Liver (tissue), 9 donors: ENCODE measurements around the gene PFKFB3. TPM values are rescaled to one million over a fixed set of nuclear protein-coding genes. Genes with fewer than 3 reads are reported as not detected.

ENCODE experiments used
- DNase-seq: peaks from one replicate; pipeline ENCODE4 v3.0.0-alpha.2; 2017; ENCODE audit warnings: low spot score
- H3K27ac ChIP-seq, 2 donors: one replicate each; pipeline ENCODE4 v1.7.0; 2013; ENCODE audit warnings: inconsistent platforms in 2 of 2, low read length in 2 of 2, control low read depth in 1 of 2, low read depth in 1 of 2, mild to moderate bottlenecking in 1 of 2
- H3K27me3 ChIP-seq, 4 donors: one replicate each; pipeline versions ENCODE4 v1.6.1 to v1.7.0; 2013; ENCODE audit warnings: low read length in 3 of 4, inconsistent platforms in 1 of 4, mild to moderate bottlenecking in 1 of 4, moderate library complexity in 1 of 4; ENCODE audit not compliant: control insufficient read depth in 4 of 4, insufficient read depth in 4 of 4
- H3K36me3 ChIP-seq, 4 donors: one replicate each; pipeline versions ENCODE4 v1.6.1 to v1.7.0; 2013; ENCODE audit warnings: low read length in 3 of 4, mild to moderate bottlenecking in 3 of 4, low read depth in 1 of 4, moderate library complexity in 1 of 4; ENCODE audit not compliant: control insufficient read depth in 4 of 4, insufficient read depth in 3 of 4
- H3K4me1 ChIP-seq, 4 donors: one replicate each; pipeline versions ENCODE4 v1.6.1 to v1.7.0; 2013; ENCODE audit warnings: low read length in 3 of 4, mild to moderate bottlenecking in 3 of 4, moderate library complexity in 1 of 4; ENCODE audit not compliant: control insufficient read depth in 4 of 4, insufficient read depth in 4 of 4
- H3K4me3 ChIP-seq, 3 donors: one replicate each; pipeline versions ENCODE4 v1.6.1 to v1.7.0; 2013; ENCODE audit warnings: low read length in 3 of 3, control low read depth in 1 of 3, low read depth in 1 of 3, mild to moderate bottlenecking in 1 of 3
- H3K9ac ChIP-seq, 2 donors: one replicate each; pipeline ENCODE4 v1.7.0; 2013; ENCODE audit warnings: low read length in 2 of 2, mild to moderate bottlenecking in 2 of 2, moderate library complexity in 2 of 2, control low read depth in 1 of 2, low read depth in 1 of 2
- H3K9me3 ChIP-seq, 4 donors: one replicate each; pipeline versions ENCODE4 v1.6.1 to v1.7.0; 2013; ENCODE audit warnings: low read length in 3 of 4; ENCODE audit not compliant: control insufficient read depth in 4 of 4
- EGR1 ChIP-seq, 2 donors: IDR thresholded peaks; 2 replicates each; pipeline ENCODE4 v1.6.1; 2016 to 2018; ENCODE audit warnings: antibody characterized with exemption in 2 of 2, low read depth in 2 of 2
- FOXA1 ChIP-seq: IDR thresholded peaks from 2 replicates; pipeline ENCODE4 v1.6.1; 2016; ENCODE audit warnings: antibody characterized with exemption
- FOXA2 ChIP-seq: IDR thresholded peaks from 2 replicates; pipeline ENCODE4 v1.6.1; 2016; ENCODE audit warnings: antibody characterized with exemption
- GABPA ChIP-seq, 2 donors: IDR thresholded peaks in 1 of 2; conservative IDR thresholded peaks in 1 of 2; 2 replicates each; pipeline ENCODE4 v1.6.1; 2016; ENCODE audit warnings: antibody characterized with exemption in 2 of 2, mild to moderate bottlenecking in 1 of 2, moderate library complexity in 1 of 2
- HNF4A ChIP-seq, 2 donors: conservative IDR thresholded peaks; 2 replicates each; pipeline ENCODE4 v1.6.1; 2016; ENCODE audit warnings: antibody characterized with exemption in 2 of 2, mild to moderate bottlenecking in 2 of 2
- HNF4G ChIP-seq: IDR thresholded peaks from 2 replicates; pipeline ENCODE4 v1.6.1; 2016; ENCODE audit warnings: antibody characterized with exemption
- JUND ChIP-seq, 2 donors: IDR thresholded peaks; 2 replicates each; pipeline ENCODE4 v1.6.1; 2016; ENCODE audit warnings: antibody characterized with exemption in 2 of 2
- NR2F2 ChIP-seq: IDR thresholded peaks from 2 replicates; pipeline ENCODE4 v1.6.1; 2016; ENCODE audit warnings: antibody characterized with exemption
- RAD21 ChIP-seq, 2 donors: IDR thresholded peaks; 2 replicates each; pipeline ENCODE4 v1.6.1; 2016; ENCODE audit warnings: antibody characterized with exemption in 2 of 2, mild to moderate bottlenecking in 2 of 2
- RXRA ChIP-seq, 2 donors: IDR thresholded peaks; 2 replicates each; pipeline ENCODE4 v1.6.1; 2017 to 2018; ENCODE audit warnings: antibody characterized with exemption in 2 of 2, mild to moderate bottlenecking in 1 of 2
- TAF1 ChIP-seq: conservative IDR thresholded peaks from 2 replicates; pipeline ENCODE4 v1.6.1; 2016; ENCODE audit warnings: antibody characterized with exemption, mild to moderate bottlenecking
- YY1 ChIP-seq: IDR thresholded peaks from 2 replicates; pipeline ENCODE4 v1.6.1; 2016; ENCODE audit warnings: antibody characterized with exemption, mild to moderate bottlenecking
- WGBS: extraction: QIAGEN DNeasy Blood & Tissue Kit; methylation state at CpG from one replicate; pipeline ENCODE4 v1.1.7; 2013; 5-methylcytosine and 5-hydroxymethylcytosine counted together
- polyA plus RNA-seq, 2 donors: library from polyadenylated mRNA; stranded (reverse) in 1 of 2; unstranded in 1 of 2; fragments of 200-250 nt in 1 of 2; fragments of >200 nt in 1 of 2; fragmentation: Nextera tagmentation in 1 of 2; extraction: Ambion mirVana in 1 of 2; gene quantifications; one replicate each; pipeline versions ENCODE4 v1.2.1 to v1.2.3, GENCODE V29; 2013 to 2015
- total RNA-seq, 2 donors: library from RNA; depleted of rRNA; stranded (reverse); fragments of >200 nt; gene quantifications; one replicate each; pipeline ENCODE4 v1.2.3, GENCODE V29; 2014
- TF ChIP-seq, protein P1 (sequence below): IDR thresholded peaks from 2 replicates; pipeline ENCODE4 v1.6.1; 2016; ENCODE audit warnings: antibody characterized with exemption, mild to moderate bottlenecking
- TF ChIP-seq, protein P2 (sequence below): IDR thresholded peaks from 2 replicates; pipeline ENCODE4 v1.6.1; 2016; ENCODE audit warnings: antibody characterized with exemption
- TF ChIP-seq, protein P3 (sequence below): IDR thresholded peaks from 2 replicates; pipeline ENCODE4 v1.6.1; 2016; ENCODE audit warnings: antibody characterized with exemption
- TF ChIP-seq, protein P4 (sequence below): fragments of 150-350 bp; IDR thresholded peaks from 2 replicates; pipeline ENCODE4 v1.5.1; 2017; ENCODE audit warnings: improper control_type of control experiment, low read depth, low read length; ENCODE audit not compliant: missing input control
- TF ChIP-seq, protein P5 (sequence below): IDR thresholded peaks from 2 replicates; pipeline ENCODE4 v1.6.1; 2016; ENCODE audit warnings: antibody characterized with exemption
- donor health status: healthy.
- donor health status: healthy.
- donor health status: healthy.
- donor health status: healthy.
- donor health status: healthy.

The PFKFB3 gene
- total and polyA plus RNA-seq, 4 donors = 1.6 to 9.1 (median 5.8) TPM

DNA sequence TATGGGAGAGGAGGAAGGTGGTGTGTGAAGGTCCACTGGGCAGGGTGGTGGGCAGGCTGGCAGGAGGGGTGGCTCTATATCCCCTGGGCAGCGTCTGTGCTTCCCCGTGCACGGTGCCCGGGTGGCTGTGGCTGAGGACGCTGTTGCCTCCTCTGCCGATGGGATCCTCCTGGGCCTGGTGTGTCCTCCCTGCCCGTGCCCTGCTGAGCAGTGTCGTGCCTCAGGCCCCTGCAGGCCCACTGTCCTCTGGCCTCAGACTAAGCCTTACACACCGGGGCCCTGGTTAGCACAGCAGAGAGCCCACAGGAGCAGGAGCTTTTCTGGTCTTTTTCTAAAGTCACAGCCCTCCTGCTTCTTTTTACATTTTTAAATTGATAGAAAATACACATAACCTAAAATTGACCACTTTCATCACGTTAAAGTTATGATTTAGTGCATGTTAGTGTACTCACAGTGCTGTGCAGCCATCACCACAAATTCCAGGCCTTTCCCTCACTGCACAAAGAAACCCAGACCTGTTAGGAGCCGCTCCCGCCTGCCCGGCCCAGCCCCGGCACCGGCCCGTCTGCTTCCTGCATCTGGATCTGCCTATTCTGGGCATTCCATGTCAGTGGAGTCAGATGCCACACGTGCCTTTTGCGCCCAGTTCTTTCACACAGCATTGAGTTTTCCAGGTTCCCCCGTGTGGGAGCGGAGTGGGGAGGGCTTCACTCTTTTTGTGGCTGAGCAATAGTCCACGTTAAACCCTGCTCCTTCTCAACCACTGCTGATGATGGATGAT is 19.4 kb downstream of the PFKFB3 start (continued):
- TF ChIP-seq, protein P1, sequence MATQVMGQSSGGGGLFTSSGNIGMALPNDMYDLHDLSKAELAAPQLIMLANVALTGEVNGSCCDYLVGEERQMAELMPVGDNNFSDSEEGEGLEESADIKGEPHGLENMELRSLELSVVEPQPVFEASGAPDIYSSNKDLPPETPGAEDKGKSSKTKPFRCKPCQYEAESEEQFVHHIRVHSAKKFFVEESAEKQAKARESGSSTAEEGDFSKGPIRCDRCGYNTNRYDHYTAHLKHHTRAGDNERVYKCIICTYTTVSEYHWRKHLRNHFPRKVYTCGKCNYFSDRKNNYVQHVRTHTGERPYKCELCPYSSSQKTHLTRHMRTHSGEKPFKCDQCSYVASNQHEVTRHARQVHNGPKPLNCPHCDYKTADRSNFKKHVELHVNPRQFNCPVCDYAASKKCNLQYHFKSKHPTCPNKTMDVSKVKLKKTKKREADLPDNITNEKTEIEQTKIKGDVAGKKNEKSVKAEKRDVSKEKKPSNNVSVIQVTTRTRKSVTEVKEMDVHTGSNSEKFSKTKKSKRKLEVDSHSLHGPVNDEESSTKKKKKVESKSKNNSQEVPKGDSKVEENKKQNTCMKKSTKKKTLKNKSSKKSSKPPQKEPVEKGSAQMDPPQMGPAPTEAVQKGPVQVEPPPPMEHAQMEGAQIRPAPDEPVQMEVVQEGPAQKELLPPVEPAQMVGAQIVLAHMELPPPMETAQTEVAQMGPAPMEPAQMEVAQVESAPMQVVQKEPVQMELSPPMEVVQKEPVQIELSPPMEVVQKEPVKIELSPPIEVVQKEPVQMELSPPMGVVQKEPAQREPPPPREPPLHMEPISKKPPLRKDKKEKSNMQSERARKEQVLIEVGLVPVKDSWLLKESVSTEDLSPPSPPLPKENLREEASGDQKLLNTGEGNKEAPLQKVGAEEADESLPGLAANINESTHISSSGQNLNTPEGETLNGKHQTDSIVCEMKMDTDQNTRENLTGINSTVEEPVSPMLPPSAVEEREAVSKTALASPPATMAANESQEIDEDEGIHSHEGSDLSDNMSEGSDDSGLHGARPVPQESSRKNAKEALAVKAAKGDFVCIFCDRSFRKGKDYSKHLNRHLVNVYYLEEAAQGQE = no peak
- no peak for TF ChIP-seq HNF4G
- no peak for TF ChIP-seq TAF1

DNA sequence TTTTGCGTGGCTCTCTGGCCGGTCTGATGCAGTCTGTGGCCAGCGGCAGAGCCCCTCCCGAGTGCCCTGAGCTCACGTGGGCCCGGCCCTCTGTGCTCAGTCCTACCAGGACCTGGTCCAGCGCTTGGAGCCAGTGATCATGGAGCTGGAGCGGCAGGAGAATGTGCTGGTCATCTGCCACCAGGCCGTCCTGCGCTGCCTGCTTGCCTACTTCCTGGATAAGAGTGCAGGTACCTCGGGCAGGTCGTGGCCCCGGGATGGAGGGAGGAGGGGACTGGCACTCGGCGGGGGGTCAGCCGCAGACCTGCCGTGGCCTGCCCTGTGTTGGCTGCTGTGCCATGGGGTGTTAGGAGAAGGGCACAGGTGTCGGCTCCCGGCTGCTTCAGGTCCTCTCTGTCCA is 20.0 kb downstream of the PFKFB3 start:
- Histone ChIP-seq H3K9me3 (no peaks in the 10 kb centered on the region), H3K4me1 (no peaks in the 10 kb centered on the region), H3K27ac (no peak overlapping the region), H3K27me3 (no peaks in the 10 kb centered on the region), H3K9ac (no peak overlapping the region), H3K36me3 (peaks cover 29 to 72% (median 45%) of the 10 kb centered on the region in 4 donors), H3K4me3 (no peak overlapping the region)
- no peak for DNase-seq
- TF ChIP-seq FOXA2 (no peak), JUND (IDR thresholded peaks at IDR 0.05) (no peak), EGR1 (IDR thresholded peaks at IDR 0.05; ENCODE audit: low read depth in 2 of 2) (no peak), HNF4G (no peak), TAF1 (no peak), YY1 (no peak), RAD21 (IDR thresholded peaks at IDR 0.05) (no peak), GABPA (IDR thresholded peaks at IDR 0.05 in 1 of 2, conservative IDR thresholded peaks at IDR 0.05 in 1 of 2) (no peak), RXRA (IDR thresholded peaks at IDR 0.05) (no peak), FOXA1 (no peak), NR2F2 (no peak), HNF4A (conservative IDR thresholded peaks at IDR 0.05) (no peak)
- TF ChIP-seq, protein P2, sequence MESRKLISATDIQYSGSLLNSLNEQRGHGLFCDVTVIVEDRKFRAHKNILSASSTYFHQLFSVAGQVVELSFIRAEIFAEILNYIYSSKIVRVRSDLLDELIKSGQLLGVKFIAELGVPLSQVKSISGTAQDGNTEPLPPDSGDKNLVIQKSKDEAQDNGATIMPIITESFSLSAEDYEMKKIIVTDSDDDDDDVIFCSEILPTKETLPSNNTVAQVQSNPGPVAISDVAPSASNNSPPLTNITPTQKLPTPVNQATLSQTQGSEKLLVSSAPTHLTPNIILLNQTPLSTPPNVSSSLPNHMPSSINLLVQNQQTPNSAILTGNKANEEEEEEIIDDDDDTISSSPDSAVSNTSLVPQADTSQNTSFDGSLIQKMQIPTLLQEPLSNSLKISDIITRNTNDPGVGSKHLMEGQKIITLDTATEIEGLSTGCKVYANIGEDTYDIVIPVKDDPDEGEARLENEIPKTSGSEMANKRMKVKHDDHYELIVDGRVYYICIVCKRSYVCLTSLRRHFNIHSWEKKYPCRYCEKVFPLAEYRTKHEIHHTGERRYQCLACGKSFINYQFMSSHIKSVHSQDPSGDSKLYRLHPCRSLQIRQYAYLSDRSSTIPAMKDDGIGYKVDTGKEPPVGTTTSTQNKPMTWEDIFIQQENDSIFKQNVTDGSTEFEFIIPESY = no peak
- TF ChIP-seq, protein P1 = no peak
- TF ChIP-seq, protein P3, sequence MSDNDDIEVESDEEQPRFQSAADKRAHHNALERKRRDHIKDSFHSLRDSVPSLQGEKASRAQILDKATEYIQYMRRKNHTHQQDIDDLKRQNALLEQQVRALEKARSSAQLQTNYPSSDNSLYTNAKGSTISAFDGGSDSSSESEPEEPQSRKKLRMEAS = no peak
- TF ChIP-seq, protein P4, sequence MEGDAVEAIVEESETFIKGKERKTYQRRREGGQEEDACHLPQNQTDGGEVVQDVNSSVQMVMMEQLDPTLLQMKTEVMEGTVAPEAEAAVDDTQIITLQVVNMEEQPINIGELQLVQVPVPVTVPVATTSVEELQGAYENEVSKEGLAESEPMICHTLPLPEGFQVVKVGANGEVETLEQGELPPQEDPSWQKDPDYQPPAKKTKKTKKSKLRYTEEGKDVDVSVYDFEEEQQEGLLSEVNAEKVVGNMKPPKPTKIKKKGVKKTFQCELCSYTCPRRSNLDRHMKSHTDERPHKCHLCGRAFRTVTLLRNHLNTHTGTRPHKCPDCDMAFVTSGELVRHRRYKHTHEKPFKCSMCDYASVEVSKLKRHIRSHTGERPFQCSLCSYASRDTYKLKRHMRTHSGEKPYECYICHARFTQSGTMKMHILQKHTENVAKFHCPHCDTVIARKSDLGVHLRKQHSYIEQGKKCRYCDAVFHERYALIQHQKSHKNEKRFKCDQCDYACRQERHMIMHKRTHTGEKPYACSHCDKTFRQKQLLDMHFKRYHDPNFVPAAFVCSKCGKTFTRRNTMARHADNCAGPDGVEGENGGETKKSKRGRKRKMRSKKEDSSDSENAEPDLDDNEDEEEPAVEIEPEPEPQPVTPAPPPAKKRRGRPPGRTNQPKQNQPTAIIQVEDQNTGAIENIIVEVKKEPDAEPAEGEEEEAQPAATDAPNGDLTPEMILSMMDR = no peak
- TF ChIP-seq, protein P5, sequence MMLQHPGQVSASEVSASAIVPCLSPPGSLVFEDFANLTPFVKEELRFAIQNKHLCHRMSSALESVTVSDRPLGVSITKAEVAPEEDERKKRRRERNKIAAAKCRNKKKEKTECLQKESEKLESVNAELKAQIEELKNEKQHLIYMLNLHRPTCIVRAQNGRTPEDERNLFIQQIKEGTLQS = no peak
- WGBS = 93% methylated on average over 19 of the region's 19 CpGs
